Activated CD8-positive, alpha-beta memory T cell treated with anti-CD3 and anti-CD28 coated beads, Interleukin-2, amount 10 ng/mL, durations not matched to agents 7 days and 5 days (primary cell): ENCODE data around the gene LRRC8C. TPM values are rescaled to one million over a fixed set of nuclear protein-coding genes. Genes with fewer than 3 reads are reported as not detected.

Experiments used
- ATAC-seq: fragments of 150-1000 bp; cut with Tn5 transposase; one replicate; pipeline ENCODE4 v1.10.0; 2021; ENCODE audit warnings: moderate library complexity
- CTCF ChIA-PET: fragments of 350-600 bp; sonication (Branson Sonifier 250); formaldehyde crosslinking; loops from one replicate; lab custom pipeline; 2021; ENCODE audit warnings: antibody characterized with exemption; lab: Charles Lee
- DNase-seq: peaks from one replicate; pipeline ENCODE4 v3.0.0-alpha.2; 2020
- H3K27ac Mint-ChIP-seq: one replicate; pipeline ENCODE4 v1.8.0; 2021; ENCODE audit warnings: mild to moderate bottlenecking, mixed read lengths
- H3K27me3 Mint-ChIP-seq: one replicate; pipeline ENCODE4 v1.8.0; 2021; ENCODE audit warnings: mixed read lengths
- H3K36me3 Mint-ChIP-seq: one replicate; pipeline ENCODE4 v1.8.0; 2021; ENCODE audit warnings: mild to moderate bottlenecking, mixed read lengths
- H3K4me1 Mint-ChIP-seq: one replicate; pipeline ENCODE4 v1.8.0; 2021; ENCODE audit warnings: mixed read lengths
- H3K4me3 Mint-ChIP-seq: one replicate; pipeline ENCODE4 v1.8.0; 2021; ENCODE audit warnings: mild to moderate bottlenecking, moderate library complexity, mixed read lengths
- H3K9me3 Mint-ChIP-seq: one replicate; pipeline ENCODE4 v1.8.0; 2022; ENCODE audit warnings: low read depth, mixed read lengths
- total RNA-seq, 2 experiments: library from RNA; stranded (reverse); gene quantifications; one replicate each; pipeline ENCODE4 v1.2.3, GENCODE V29; 2021

The LRRC8C gene
- total RNA-seq, 2 experiments from 2014 or later = 43.5 to 44.3 TPM

DNA sequence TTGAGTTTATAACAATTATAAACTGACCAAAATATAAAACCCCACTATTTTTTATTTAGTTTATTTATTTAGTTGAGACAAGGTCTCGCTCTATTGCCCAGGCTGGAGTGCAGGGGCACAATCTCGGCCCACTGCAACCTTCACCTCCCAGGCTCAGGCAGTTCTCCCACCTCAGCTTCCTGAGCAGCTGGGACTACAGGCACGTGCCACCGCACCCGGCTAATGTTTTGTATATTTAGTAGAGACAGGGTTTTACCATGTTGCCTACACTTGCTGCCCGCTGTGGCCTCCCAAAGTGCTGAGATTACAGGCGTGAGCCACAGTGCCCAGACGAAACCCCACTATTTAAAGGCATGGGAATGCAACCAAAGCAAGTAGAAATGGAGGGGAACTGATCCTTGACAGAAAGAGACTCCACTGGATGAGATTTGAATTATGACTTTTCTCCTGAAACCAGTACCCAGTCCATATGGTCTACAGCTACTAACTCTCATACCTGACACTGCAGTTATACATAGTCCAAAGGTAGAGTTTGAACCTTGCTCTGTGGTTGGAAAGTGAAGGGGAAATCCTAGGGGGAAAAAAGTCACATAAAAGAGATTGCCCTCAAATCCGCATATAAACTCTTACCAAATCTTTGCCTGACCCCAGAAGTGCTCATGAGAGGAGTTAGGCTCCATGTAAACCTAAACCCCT, 11.3 kb downstream of the LRRC8C start:
- ATAC-seq (no peak), DNase-seq (no peak)
- Mint-ChIP-seq H3K4me1 (peaks cover 46% of the 10 kb centered on the region), H3K36me3 (peaks cover 61% of the 10 kb centered on the region), H3K27me3 (no peaks in the 10 kb centered on the region), H3K4me3 (no peak overlapping the region), H3K9me3 (peaks cover 11% of the 10 kb centered on the region), H3K27ac (no peak overlapping the region)
- CTCF ChIA-PET = interaction anchor here (1.1 to 1.6 kb wide), 2 partner anchors 13 to 118 kb away, joined by 3 to 4 read pairs; no protein-coding TSS in a partner anchor

DNA sequence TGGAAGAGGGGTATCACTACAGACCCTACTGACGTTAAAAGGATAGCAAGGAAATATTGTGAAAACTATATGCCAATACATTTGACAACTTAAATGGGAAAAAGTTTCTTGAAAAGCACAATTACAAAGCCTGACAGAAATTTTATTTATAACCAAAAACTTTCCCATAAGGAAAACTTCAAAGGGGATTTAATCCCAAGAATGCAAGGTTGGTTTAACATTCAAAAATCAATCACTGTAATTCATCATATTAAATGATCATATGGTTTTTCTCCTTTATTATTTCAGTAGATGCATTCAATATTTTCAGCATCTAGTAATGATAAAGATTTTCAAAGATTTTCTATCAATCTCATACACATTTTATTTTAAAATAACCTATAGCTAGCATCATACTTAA, 13.3 kb downstream of the LRRC8C start:
- Mint-ChIP-seq H3K27me3 (no peaks in the 10 kb centered on the region), H3K9me3 (peaks cover 11% of the 10 kb centered on the region), H3K36me3 (peaks cover 64% of the 10 kb centered on the region), H3K4me1 (peaks cover 55% of the 10 kb centered on the region), H3K27ac (no peak overlapping the region), H3K4me3 (no peak overlapping the region)
- ATAC-seq = no peak
- CTCF ChIA-PET = interaction anchor here (1.6 kb wide), 1 partner anchor 17 kb away, joined by 3 read pairs; no protein-coding TSS in a partner anchor
- DNase-seq = no peak

DNA sequence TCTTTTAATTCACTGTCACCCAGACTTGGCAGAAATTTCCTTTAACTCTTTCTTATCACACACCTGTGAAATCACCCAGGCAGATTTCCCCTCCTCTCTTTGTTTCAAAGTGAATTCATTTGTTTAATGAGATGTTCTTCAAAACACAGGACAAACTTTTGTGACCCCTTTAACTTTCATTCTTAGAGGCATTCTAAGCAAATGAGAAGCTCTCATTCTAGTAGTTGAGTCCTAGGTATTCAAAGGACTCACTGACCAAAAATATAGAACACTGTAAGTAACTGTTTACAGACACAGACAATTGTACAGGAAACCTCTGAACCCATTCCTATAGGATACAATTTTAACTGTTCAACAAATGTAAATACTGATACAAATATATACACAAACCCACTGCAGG, 16.9 kb downstream of the LRRC8C start:
- Mint-ChIP-seq H3K4me3 (no peak overlapping the region), H3K27me3 (no peaks in the 10 kb centered on the region), H3K36me3 (peaks cover 57% of the 10 kb centered on the region), H3K4me1 (peaks cover 66% of the 10 kb centered on the region), H3K9me3 (peaks cover 8% of the 10 kb centered on the region), H3K27ac (peak overlapping the region; percentile 48)
- CTCF ChIA-PET = interaction anchor here (1.6 kb wide), 1 partner anchor 15 kb away, joined by 3 read pairs; no protein-coding TSS in a partner anchor
- DNase-seq = no peak
- ATAC-seq = no peak

DNA sequence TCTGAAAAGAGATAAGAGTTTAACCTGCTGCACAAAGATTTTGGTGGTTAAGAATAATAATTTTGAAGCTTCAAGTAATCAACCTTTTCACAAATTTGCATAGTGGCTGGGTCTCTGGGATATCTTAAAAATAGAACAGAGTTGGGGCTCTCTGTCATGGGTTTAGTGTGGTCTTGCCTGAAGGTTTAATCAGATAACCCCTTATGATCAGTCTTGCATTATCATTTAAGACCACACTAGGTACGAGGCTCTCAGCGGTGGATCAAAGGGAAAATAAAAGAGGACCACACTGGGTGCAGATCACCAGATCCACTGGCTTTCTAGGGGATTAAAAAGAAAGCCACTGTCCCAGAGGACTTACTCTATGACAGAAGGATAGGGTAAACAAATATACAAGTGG, 19.5 kb downstream of the LRRC8C start:
- H3K27ac Mint-ChIP-seq = peak overlapping the region; percentile 31
- no peaks in the 10 kb centered on the region for H3K9me3 Mint-ChIP-seq
- H3K27me3 Mint-ChIP-seq = no peaks in the 10 kb centered on the region
- H3K4me3 Mint-ChIP-seq = no peak overlapping the region
- peaks cover 49% of the 10 kb centered on the region for H3K36me3 Mint-ChIP-seq
- H3K4me1 Mint-ChIP-seq = peaks cover 82% of the 10 kb centered on the region
- no peak for DNase-seq
- CTCF ChIA-PET = interaction anchor here (0.8 to 3.1 kb wide), 4 partner anchors 9 to 111 kb away, joined by 3 to 20 read pairs (median 4); partner anchors contain the start of gene LRRC8C
- no peak for ATAC-seq

DNA sequence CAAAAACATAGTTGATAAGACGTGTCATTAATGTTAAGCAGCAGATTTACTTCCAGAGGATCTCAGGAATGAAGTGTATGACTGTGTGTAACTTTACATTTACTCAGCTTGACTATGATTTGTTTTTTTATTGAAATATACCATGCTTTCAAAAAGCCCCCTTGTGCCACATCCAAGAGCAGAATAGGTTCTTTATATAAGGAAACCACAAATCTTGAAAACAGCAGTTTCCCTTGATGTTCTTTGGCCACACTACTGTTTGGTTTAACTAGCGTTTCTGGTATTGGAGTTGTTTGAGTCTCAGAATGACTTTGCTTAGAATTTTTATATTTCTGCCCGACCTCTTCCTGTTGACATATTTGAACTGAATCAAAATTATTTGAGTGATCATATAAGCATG, 25.0 kb downstream of the LRRC8C start:
- peak overlapping the region; percentile 19 for H3K4me3 Mint-ChIP-seq
- peaks cover 49% of the 10 kb centered on the region for H3K36me3 Mint-ChIP-seq
- H3K4me1 Mint-ChIP-seq = peaks cover 86% of the 10 kb centered on the region
- DNase-seq (no peak), ATAC-seq (peak; percentile 75)
- H3K27me3 Mint-ChIP-seq = no peaks in the 10 kb centered on the region
- peak overlapping the region; percentile 80 for H3K27ac Mint-ChIP-seq
- H3K9me3 Mint-ChIP-seq = peaks cover 5% of the 10 kb centered on the region
- CTCF ChIA-PET = interaction anchor here (1.4 to 4.4 kb wide), 4 partner anchors 13 to 105 kb away, joined by 5 to 24 read pairs (median 14); no protein-coding TSS in a partner anchor

DNA sequence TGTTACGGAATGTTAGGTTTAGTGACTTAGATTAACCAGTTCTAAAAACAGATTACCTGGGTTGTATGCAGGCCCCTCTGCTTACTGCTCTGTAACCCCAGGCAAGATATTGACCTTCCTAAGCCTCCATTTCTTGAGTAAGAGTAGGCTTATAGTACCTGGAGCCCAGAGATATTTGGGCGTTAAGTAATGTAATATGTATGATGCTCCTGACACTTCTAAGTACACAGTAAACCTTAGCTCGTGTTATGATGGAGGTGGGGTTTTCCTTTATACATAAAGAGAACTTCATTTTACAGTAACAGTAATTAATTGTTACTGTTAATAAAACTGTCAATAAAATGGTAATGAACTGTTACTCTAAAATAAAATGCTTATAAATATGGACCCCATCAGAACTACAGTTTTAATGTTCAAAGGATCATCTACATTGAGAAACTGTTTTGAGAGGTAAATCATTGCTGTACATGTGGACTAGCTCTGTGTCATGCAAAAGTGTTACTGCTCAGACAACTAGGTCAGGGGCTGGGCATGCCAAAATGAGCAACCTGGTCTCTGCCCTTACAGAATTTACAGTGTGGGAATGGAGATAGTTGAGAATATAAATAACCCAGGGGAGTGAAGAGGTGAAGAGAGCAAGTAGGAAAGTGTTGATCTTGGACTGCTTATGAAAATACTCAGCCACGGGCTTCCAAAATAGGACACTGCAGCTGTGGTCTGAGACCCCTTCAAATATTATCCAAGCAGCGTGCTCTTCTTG, 26.6 kb downstream of the LRRC8C start:
- peaks cover 85% of the 10 kb centered on the region for H3K4me1 Mint-ChIP-seq
- no peaks in the 10 kb centered on the region for H3K27me3 Mint-ChIP-seq
- DNase-seq (no peak), ATAC-seq (peak; percentile 22)
- CTCF ChIA-PET = interaction anchor here (0.7 to 4.4 kb wide), 8 partner anchors 11 to 105 kb away, joined by 3 to 24 read pairs (median 5); partner anchors contain the start of gene LRRC8C
- H3K4me3 Mint-ChIP-seq = no peak overlapping the region
- peaks cover 10% of the 10 kb centered on the region for H3K9me3 Mint-ChIP-seq
- H3K27ac Mint-ChIP-seq = peak overlapping the region; percentile 80
- peaks cover 54% of the 10 kb centered on the region for H3K36me3 Mint-ChIP-seq

DNA sequence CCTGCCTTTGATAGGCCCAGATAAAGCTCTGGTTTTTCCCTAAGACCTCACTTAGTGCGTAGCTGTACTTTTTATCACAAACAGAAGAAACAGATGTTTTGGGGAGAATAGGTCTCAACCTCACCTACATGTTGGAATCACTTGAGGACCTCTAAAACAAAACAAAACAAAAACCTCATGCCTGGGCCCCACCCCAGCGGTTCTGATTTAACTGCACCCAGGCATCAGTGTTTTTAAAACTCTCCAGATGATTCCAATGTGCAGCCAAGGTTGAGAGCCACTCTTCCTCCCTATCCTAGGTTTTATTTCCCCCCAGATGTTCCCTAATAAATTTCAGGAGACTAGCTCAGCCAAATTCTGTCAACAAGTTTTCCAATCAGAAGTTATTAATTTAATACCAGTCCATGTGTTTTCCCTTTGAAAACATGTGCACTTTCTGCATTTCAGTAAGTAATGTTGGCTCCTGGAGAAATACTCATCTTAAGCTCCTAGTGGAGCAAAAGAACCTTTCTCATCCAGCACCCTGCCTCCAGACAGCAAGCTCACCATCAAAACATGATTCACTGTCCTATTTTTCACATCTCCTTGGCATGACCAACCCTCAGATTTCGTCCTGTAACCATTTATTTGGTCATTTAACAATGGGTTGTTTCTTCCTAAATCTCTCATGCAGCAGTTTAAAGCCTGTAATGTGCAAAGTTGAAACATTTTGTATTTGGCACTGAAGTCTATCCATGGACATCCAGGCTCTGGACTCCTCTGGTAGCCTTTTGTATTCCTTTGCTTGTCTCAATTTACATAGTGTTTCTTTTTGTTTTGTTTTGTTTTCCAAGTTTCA, 27.5 kb downstream of the LRRC8C start:
- DNase-seq (no peak), ATAC-seq (no peak)
- H3K27me3 Mint-ChIP-seq = no peaks in the 10 kb centered on the region
- no peak overlapping the region for H3K4me3 Mint-ChIP-seq
- peaks cover 83% of the 10 kb centered on the region for H3K4me1 Mint-ChIP-seq
- CTCF ChIA-PET = interaction anchor here (1.3 to 4.1 kb wide), 5 partner anchors 10 to 102 kb away, joined by 3 to 24 read pairs (median 8); partner anchors contain the start of gene LRRC8C
- H3K9me3 Mint-ChIP-seq = peaks cover 10% of the 10 kb centered on the region
- H3K36me3 Mint-ChIP-seq = peaks cover 58% of the 10 kb centered on the region
- peak overlapping the region; percentile 80 for H3K27ac Mint-ChIP-seq

DNA sequence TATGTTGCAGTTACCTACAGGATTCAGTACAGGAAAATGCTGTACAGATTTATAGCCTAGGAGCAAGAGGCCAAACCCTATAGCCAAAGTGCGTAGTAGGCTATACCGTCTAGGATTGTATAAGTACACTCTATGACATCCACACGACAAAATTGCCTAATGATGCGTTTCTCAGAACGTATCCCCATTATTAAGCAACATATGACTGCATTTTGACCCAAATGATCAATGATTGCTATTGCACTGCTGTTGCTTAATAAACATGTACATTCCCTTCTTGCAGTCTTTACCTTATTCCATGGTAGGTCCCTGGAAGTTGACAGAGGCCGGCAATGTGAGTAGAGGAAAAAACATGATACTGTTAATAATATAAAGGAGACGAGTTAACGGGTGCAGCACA, 33.0 kb downstream of the LRRC8C start:
- Mint-ChIP-seq H3K36me3 (peaks cover 53% of the 10 kb centered on the region), H3K27ac (no peak overlapping the region), H3K4me3 (no peak overlapping the region), H3K27me3 (no peaks in the 10 kb centered on the region), H3K9me3 (peaks cover 10% of the 10 kb centered on the region), H3K4me1 (peaks cover 77% of the 10 kb centered on the region)
- CTCF ChIA-PET = no interaction called here
- ATAC-seq (no peak), DNase-seq (no peak)

DNA sequence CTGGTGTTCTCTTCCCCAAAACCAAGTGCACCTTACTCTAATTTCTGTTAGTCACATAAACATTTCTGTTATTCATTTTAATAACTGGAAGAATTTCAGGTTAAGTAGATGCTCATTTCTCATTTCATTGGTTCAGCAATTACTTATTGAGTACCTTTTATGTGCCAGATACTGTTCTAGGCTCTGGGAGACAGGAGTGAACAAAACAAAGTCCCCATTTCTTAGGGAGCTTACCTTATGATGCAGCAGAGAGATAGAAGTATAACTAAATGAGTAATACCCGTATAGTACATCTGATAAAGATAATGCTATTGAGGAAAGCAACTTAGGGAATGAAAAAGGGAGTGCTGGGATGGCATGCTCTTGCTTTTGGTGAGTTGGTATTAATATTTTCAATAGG, 33.7 kb downstream of the LRRC8C start:
- Mint-ChIP-seq H3K4me3 (no peak overlapping the region), H3K36me3 (peaks cover 52% of the 10 kb centered on the region), H3K27ac (peak overlapping the region; percentile 33), H3K27me3 (no peaks in the 10 kb centered on the region), H3K9me3 (peaks cover 9% of the 10 kb centered on the region), H3K4me1 (peaks cover 77% of the 10 kb centered on the region)
- ATAC-seq = no peak
- DNase-seq = no peak
- CTCF ChIA-PET = no interaction called here

DNA sequence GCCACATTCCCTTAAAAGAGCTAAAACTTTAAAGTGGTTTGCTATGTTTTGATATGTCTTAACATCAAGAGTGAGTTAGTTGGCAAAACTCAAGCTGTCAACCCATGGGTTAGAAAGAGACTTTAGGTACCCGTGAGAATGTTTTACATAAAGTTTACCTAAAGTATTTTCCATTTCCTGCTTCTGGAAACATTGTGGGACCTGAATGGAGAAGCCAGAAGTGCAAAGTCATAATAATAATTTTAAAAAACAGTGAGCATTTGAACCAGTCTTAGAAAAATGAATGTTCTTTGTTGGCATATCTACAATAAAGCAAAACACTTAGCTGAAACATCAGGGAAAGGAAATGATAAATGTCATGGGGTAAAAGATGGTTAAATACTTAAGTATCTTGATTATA, 34.8 kb downstream of the LRRC8C start:
- peaks cover 79% of the 10 kb centered on the region for H3K4me1 Mint-ChIP-seq
- CTCF ChIA-PET = no interaction called here
- no peak overlapping the region for H3K27ac Mint-ChIP-seq
- H3K9me3 Mint-ChIP-seq = peaks cover 7% of the 10 kb centered on the region
- DNase-seq (no peak), ATAC-seq (no peak)
- H3K36me3 Mint-ChIP-seq = peaks cover 52% of the 10 kb centered on the region
- H3K27me3 Mint-ChIP-seq = no peaks in the 10 kb centered on the region
- H3K4me3 Mint-ChIP-seq = no peak overlapping the region

DNA sequence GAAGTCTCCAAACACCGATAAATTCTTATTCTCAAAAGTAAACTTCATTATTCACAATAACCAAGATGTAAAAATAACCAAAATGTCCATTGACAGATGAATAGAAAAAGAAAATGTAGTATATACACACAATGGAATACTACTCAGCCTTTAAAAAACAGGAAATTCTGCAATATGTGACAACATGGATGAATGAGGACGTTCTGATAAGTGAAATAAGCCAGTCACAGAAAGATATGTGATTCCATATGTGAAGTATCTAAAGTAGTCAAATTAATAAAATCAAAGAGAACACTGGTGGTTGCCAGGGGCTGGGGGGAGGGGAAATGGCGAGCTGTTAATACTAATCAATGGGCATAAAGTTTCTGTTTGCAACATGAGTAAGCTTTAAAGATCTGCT, 36.0 kb downstream of the LRRC8C start:
- ATAC-seq (no peak), DNase-seq (no peak)
- Mint-ChIP-seq H3K4me3 (no peak overlapping the region), H3K4me1 (peaks cover 86% of the 10 kb centered on the region), H3K27ac (peak overlapping the region; percentile 81), H3K36me3 (peaks cover 54% of the 10 kb centered on the region), H3K27me3 (no peaks in the 10 kb centered on the region), H3K9me3 (peaks cover 3% of the 10 kb centered on the region)
- CTCF ChIA-PET = interaction anchor here (3.2 to 4.5 kb wide), 2 partner anchors 10 to 94 kb away, joined by 24 read pairs; no protein-coding TSS in a partner anchor

DNA sequence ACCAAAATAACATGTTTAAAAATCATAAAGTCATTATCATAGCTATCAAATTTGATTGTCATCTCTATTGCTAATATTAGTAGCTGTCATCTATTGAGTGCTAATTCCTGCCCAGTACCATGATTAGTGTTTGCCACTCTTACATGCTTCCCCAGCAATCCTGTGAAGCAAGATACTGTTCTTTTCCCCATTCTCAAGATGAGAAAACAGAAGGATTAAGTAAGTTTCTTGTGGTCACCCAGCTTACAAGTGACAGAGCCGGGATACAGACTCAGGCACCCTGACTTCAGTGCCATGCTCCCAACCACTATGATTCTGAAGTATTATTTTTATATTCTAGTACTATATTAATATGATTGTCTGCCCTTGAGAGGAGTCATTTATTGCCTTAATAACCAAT, 36.5 kb downstream of the LRRC8C start:
- ATAC-seq (peak; percentile 5), DNase-seq (no peak)
- peaks cover 53% of the 10 kb centered on the region for H3K36me3 Mint-ChIP-seq
- H3K27me3 Mint-ChIP-seq = no peaks in the 10 kb centered on the region
- CTCF ChIA-PET = interaction anchor here (3.2 to 4.5 kb wide), 2 partner anchors 10 to 93 kb away, joined by 24 read pairs; no protein-coding TSS in a partner anchor
- H3K27ac Mint-ChIP-seq = peak overlapping the region; percentile 81
- peaks cover 85% of the 10 kb centered on the region for H3K4me1 Mint-ChIP-seq
- peaks cover 2% of the 10 kb centered on the region for H3K9me3 Mint-ChIP-seq
- H3K4me3 Mint-ChIP-seq = peak overlapping the region; percentile 60
